Raji (cell line): ENCODE measurements around the gene FRMD4A.

Experiments used
- POLR2A ChIP-seq: IDR thresholded peaks from 2 replicates; pipeline ENCODE4 v1.6.1; 2011; ENCODE audit warnings: low read depth, low read length, control low read depth; ENCODE audit not compliant: insufficient read depth

FRMD4A gene

DNA sequence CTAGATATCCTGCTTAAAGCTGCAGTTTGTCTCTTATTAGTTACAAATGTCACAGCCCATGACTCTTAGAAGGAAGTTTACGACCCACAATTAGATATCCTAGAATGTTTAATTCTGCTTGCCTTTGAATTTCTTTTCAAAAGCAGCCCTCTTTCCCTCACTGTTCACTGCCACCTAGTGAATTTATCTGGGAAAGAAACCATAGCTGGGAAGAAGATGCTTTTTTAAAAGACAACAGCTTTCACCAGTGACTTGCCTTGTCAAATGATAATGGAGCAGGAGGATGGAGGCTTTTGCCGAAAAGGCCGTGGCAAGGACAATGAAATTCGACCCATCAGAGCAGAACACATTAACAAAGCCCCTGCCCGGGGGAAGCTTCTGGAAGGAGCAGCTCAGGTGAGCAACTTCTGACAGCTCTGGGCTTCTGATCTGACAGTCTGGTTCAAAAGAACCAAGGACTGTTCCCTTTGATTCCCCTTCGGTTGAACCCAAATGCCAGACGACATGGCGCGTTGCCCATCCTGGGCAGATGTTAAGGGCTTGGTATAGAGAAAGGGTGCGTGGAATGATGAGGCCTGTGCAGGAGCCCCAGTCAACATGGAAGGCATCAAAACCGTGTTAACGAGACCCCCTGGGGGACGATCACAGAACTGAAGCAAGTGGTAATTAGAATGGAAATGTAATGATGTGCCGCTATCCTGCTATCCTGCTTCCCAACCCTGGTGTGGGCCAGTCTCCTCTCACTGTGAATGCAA lies 236.8 kb downstream of the FRMD4A start:
- no peak for TF ChIP-seq POLR2A

DNA sequence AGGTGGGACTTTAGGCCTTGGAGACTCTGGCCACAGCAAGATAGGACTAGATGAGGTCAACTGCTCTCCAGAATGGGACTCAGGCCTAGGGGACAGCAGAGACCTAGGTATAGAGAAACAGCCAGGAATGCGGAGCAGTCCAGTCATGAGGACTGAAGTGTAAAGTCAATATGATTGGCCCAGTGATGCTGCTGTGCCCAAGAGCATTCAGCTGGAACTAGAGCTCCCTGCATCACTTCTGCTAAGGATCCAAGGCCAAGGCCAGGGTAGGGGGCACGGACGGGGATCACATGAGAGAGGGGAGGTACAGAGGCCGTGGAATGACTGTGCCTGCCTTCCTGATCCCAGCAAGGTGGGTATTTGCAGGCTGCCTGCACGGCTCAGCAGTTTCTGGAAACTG lies 237.9 kb downstream of the FRMD4A start:
- TF ChIP-seq POLR2A: no peak

DNA sequence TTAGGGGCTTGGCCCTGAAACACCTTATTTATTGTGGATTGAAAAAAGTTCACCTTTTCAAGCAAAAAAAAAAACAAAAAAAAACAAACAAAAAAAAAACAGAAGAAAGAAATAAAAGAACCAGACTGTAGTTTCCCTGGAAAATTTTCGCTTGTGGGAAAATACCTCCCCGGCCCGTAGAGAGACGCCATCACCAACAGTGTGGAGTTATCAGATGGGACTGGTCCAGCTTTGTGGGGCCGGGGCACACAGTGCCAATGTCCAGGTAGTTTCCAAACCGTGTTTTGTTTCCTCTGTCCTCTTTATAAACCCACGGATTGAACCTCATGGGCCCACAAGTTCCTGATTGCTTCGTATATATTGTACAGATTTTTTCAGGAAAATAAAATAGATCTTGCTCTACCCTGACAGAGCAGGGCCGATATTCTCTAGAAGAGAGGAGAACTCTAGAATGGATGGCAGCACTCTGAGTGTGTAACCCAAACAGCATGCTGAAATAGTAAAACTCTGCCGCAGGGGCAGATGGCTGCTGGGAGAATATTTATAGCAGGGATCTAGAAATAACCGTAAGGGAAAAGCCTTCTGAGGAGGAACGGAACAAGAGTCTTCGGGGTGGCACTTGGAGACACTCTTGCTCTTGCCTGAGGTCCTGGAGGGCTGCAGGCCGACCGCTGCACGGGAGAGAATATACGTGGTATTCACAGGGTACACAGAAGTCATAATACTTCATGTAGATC lies 241.0 kb downstream of the FRMD4A start:
- no peak for TF ChIP-seq POLR2A

DNA sequence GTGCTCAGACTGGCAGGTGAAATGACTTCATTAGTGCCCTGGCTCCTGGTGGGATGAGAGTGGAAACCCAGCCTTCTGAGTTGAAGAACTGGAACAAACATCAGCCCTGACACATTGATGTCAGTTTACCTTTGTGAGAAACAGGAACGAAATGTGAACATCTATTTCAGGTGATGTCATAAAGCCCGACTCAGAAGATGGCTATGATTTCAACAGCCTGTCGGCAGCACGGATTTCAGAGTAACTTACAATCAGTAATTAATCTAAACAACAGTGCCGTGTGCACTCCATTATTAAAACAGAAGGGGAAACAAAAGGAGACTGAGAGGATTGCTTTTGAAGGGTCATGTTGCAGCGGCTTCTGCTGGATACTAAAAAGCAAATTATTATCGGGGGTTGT lies 243.2 kb downstream of the FRMD4A start:
- TF ChIP-seq POLR2A: no peak

DNA sequence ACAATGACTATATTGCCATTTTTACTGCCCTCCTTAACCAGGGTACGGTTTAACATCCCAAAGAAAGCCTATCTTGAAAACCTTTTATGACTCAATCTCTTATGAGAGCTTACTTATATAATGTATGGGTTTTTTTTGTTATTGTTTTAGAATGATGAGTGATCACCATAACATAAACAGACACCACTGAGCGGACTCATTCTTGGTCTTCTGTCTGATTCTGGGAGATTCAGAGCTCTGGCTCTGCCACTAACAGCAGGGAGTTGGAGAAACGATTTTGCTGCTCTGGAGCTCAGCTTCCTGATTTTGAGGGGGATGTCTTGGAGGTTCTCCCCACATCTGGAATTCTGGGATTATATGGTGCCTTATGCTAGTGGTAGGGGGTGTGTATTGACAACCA lies 244.1 kb downstream of the FRMD4A start:
- TF ChIP-seq POLR2A: no peak

DNA sequence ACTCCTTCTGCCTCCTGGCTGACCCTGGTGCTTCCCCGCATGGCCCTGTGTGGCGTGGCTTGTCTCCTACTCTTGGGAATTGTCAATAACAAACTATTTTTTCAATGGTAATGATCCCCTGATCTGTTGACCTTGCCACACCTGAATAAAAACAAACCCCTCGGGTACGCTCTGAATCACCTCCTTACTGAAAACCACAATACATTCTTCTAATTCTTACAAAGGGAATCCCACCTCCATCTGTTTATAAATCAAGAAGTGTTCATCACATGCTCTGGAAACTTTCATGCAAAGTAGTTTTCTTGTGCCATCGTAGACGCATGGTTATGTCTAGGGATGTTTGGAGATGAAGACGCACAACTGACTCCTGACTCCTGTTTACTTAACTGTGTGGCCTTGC lies 245.8 kb downstream of the FRMD4A start:
- TF ChIP-seq POLR2A: no peak

DNA sequence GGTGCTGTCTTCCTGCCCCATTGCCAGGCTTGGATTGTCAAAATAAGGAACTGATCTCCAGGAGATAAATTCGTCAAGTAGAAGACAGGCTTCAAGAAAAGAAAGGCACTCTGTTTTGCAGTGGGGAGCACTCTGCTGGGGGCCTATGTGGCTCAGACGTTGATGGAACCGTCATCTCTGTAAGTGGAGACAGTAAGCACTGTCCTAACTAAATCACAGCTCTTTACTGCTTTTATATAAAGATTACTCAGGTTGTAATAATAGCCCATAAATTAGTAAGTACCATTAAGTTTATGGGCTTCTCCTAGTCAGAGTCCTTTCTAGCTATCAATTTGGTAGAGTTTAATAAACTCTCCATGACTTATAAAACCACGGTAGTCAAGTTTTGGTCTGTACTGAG lies 249.9 kb downstream of the FRMD4A start:
- TF ChIP-seq POLR2A: no peak

DNA sequence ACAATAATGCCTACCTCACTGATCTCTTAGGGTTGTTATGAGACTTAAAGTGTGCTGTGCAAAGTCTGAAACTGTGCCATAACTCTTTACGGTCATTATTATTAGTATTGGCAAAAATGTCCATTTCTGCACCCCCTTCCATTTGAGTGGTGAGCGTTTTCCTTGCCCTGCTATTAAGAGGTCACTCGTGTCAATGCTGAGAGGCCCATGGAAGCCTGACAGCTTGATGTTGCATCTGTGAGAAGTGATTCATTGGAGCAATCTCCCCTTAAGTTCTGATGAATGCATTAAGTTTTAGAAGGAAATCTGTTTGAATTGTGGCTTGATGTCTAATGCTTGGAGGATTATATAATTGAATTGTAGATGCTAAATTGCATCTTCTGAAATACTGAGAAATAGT lies 253.3 kb downstream of the FRMD4A start:
- no peak for TF ChIP-seq POLR2A

DNA sequence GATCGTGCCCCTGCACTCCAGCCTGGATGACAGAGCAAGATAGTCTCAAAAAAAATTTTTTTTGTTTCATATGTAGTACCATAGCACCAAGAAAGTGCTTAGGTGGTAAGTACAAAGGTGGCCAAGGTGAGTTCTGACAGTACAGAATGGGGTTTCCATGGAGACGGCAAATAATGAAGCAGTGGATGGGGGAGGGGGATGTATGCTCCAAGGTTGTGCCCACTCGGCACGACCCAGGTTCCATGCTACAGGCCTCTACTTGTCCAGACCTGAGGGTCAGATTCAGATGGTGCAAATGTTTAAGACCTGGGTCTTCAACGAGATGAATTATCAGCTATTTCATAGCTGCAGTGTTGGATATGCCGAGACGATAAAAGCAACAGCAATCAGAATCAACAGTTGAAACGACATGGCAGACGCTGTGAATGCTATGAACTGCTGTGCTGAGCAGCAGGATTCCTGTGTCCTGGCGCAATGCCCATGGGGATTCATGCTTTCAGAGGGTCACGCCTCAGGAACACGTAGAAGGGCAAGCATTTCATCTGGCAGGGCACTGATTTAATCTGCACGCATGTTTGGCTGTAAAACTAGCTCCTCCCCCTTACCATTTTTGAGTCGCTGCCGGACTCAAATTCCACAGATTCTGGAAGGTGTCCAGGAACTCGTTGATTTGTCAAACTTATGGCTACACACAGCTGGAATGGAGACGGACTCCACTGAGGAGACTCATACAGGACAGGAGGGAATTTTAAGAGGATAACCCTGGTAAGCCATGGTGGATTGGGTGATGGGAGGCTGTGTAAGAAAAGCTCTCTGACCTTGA lies 256.5 kb downstream of the FRMD4A start:
- TF ChIP-seq POLR2A: no peak

DNA sequence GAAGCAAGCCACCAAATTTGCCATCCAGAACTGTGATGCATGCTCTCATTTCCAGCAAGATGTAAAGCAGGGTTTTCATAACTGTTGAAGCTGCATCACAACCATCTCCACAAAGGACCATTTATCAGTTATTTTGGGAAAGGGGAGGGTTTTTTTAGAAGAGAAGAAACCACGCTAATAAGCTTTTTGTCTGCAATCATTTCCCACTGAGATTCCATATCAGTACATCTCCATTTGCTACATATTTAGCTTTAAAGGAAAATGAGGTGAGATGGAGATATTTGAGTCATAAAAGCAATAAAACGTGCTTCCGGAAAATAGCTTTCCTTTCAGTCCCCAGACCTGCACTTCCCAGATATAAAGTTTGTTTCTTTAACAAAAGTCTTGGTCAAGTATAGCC lies 258.2 kb downstream of the FRMD4A start:
- TF ChIP-seq POLR2A: no peak

DNA sequence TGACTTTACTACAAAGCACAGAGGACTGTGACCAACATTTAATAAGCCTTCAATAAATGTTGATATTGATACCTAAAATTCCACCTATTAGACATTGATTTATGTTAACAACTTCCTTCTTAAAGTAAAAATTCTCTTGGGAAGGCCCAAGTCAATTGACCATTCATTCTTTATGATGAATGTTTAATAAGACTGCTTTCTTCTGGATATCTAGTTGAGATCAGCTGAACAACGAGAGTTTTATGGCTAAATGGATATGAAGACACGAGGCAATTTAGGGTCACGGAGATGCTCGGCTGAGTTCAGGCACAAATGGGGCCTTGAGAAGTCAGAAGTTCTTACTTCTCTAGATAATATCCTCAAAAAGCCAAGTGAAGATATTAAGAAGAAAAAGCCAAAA lies 258.8 kb downstream of the FRMD4A start:
- TF ChIP-seq POLR2A: no peak

DNA sequence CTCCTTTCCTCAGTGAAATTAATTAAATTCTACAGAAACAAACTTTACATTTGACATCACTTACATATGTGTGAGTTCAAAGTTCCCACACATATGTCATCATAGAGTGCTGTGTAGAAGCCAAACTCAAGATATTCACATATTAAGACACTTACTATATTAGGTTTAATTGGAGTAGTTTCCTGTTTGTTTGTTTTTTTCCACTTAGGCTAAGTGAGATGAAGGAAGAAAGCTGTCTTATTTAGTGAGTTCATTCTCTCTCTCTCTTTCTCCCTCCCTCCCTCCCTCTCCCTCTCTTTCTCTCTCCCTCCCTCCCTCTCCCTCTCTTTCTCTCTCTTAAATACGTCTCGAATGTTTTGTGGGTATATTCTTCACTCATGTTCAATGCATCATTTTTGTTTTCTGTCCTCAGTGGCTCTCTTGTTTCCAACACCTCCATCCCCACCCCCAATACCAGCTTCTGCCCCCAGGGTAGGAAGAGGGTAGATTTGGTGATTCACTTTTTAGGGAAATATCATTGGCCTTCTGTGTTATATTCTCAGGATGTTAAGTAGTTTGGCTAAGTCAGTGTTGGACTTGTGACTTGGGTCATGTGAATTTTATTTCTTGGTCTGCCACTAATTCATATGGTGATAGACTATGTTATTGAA lies 262.0 kb downstream of the FRMD4A start:
- no peak for TF ChIP-seq POLR2A

DNA sequence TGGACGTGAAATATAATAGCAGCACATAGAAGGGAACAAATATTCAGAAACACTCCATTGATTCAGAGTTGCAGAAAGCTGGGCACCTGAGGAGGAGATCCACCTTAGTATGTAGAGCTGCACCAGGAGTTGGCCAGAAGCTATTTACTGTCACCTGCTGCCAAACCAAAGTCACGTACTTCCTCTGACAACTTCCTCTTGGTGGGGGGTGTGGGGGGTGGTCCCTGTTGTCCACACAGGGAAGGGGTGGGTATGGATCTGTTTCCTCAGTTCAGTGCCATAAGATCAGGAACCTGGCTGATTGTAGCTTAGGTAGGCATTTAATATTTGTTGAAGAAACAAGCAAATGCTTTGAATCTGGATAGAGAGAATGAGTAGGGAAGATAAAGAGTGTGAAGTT lies 264.6 kb downstream of the FRMD4A start:
- no peak for TF ChIP-seq POLR2A

DNA sequence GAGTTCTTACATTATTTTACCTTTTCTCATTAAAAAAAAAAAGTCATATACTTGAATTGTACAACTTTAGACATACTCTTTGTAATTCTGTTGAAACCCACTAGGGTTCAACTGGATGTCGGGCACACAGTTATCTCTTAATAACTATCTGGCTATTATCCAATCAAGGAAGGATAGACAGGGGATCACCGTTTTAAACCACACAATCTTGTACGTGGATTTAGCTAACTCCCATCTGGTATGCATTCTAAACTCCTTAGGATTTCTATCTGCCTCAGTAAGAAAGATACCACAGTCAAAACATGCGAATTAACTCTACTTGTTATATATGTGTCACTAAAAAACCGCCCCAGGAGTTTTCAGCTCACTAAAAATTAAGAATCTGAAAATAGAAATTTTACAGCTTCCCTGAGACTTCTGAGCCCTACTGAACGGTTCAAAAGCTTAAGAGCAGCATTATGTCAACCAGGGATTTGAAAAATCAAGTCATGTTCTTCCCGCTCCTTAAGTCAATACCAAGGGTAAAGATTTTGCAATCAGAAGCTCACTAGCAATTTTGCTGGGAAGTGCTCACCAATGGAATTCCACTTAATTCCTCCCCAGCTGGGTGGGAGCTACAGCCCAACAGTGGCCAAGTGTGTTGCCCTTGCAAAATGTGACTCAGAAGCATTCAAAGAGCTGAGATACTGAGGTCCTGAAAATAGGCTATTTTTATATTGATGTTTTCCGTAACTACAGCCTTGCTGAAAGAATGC lies 267.0 kb downstream of the FRMD4A start:
- TF ChIP-seq POLR2A: no peak
